ENCODE data around the gene OSGIN1.

DNA sequence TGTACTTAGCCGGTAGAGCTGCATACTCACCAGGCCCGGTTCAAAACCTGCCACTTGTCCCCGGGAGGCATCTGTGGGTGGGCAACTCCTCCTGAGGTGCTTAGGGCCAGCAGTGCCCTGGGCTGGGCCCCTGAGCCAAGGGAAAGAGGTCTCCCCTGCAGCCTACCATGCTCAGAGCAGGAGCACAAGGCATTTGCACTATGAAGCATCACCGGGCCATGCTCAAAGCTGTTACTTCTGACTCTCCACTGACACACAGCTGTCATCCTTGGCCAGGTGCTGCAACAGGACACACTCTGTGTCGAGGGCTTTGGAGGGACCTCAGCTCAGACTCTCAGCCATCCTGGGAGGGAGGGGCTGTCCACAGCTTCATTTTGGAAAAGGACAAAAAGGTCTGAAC lies 52.4 kb downstream of the OSGIN1 start:
- TF ChIP-seq CTCF (IDR thresholded peaks at IDR 0.05; ENCODE audit: poor library complexity, severe bottlenecking): no peak
- TF ChIP-seq EZH2 (IDR thresholded peaks at IDR 0.05; ENCODE audit: borderline replicate concordance, insufficient read depth, low read length, poor library complexity, severe bottlenecking): no peak
- TF ChIP-seq POLR2AphosphoS5 (IDR thresholded peaks at IDR 0.05): no peak
- TF ChIP-seq SMC3 (conservative IDR thresholded peaks at IDR 0.05; ENCODE audit: poor library complexity): no peak
- TF ChIP-seq EP300 (conservative IDR thresholded peaks at IDR 0.05; ENCODE audit: poor library complexity, severe bottlenecking): no peak
